Glomerular visceral epithelial cell (primary cell): ENCODE results near the gene TMEM51.
A peak's percentile ranks its signal among the peaks of the same experiment; 100 is the strongest.

Source experiments
- DNase-seq: peaks from one replicate; pipeline ENCODE4 v3.0.0-alpha.2; 2016; ENCODE audit errors: extremely low spot score

TMEM51 gene

GRCh38 chr1:15196807-15197530 is 43.4 kb downstream of the TMEM51 start:
- no peak for DNase-seq

GRCh38 chr1:15197591-15198447 is 44.3 kb downstream of the TMEM51 start:
- no peak for DNase-seq

GRCh38 chr1:15198684-15199083 is 45.1 kb downstream of the TMEM51 start:
- DNase-seq, result no peak

- DNase-seq, result no peak
Measured at GRCh38 chr1:15201221-15201620, 47.7 kb downstream of the TMEM51 start.

- peak; percentile 85 for DNase-seq
Measured at GRCh38 chr1:15201849-15202551, 48.5 kb downstream of the TMEM51 start.

GRCh38 chr1:15204931-15205330 is 51.4 kb downstream of the TMEM51 start:
- no peak for DNase-seq

- no peak for DNase-seq
Measured at GRCh38 chr1:15205586-15206346, 52.2 kb downstream of the TMEM51 start.

GRCh38 chr1:15206418-15207030 is 53.0 kb downstream of the TMEM51 start:
- DNase-seq, result no peak

- DNase-seq, result no peak
Measured at GRCh38 chr1:15207031-15207828, 53.7 kb downstream of the TMEM51 start.

- DNase-seq, result no peak
Measured at GRCh38 chr1:15207829-15208429, 54.4 kb downstream of the TMEM51 start.

GRCh38 chr1:15210651-15211375 is 57.3 kb downstream of the TMEM51 start:
- no peak for DNase-seq

- no peak for DNase-seq
Measured at GRCh38 chr1:15211424-15211823, 57.9 kb downstream of the TMEM51 start.

- DNase-seq, result no peak
Measured at GRCh38 chr1:15212216-15212953, 58.8 kb downstream of the TMEM51 start.

- DNase-seq, result no peak
Measured at GRCh38 chr1:15212954-15213291, 59.4 kb downstream of the TMEM51 start.

GRCh38 chr1:15213341-15213821 is 59.8 kb downstream of the TMEM51 start:
- DNase-seq, result no peak

GRCh38 chr1:15214527-15214926 is 61.0 kb downstream of the TMEM51 start:
- no peak for DNase-seq

GRCh38 chr1:15215116-15215515 is 61.6 kb downstream of the TMEM51 start:
- no peak for DNase-seq

GRCh38 chr1:15217654-15218053 is 64.1 kb downstream of the TMEM51 start:
- no peak for DNase-seq
